Ammon's horn (tissue), 1 donor: Measurements from ENCODE around the gene OR8B8.
"Not testable (repeated sequence)": the region's sequence is repeated elsewhere in the genome, so short reads cannot be mapped to it uniquely, and the experiment has no call there.

Source experiments
- DNase-seq: peaks from one replicate; pipeline ENCODE4 v3.0.0-alpha.2; 2016; ENCODE audit warnings: low spot score

Gene OR8B8

GRCh38 chr11:124445646-124446150 lies at the start of gene OR8B8:
Gene OR8B8, minus strand, starts transcription at chr11:124445696. Its CDS starts 4,611 bp downstream, at chr11:124441085.
- DNase-seq, result no peak

- no peak for DNase-seq
Observed at GRCh38 chr11:124493016-124493655, 47.6 kb upstream of the OR8B8 start.

- no peak for DNase-seq
Observed at GRCh38 chr11:124483422-124483821, 37.9 kb upstream of the OR8B8 start.

- DNase-seq, result no peak
Observed at GRCh38 chr11:124482362-124483147, 37.1 kb upstream of the OR8B8 start.

- DNase-seq, result peak; percentile 29
Observed at GRCh38 chr11:124481365-124482323, 36.1 kb upstream of the OR8B8 start.

- DNase-seq, result no peak
Observed at GRCh38 chr11:124479561-124479960, 34.1 kb upstream of the OR8B8 start.

- no peak for DNase-seq
Observed at GRCh38 chr11:124475265-124475664, 29.8 kb upstream of the OR8B8 start.

GRCh38 chr11:124474779-124475178 lies 29.3 kb upstream of the OR8B8 start:
- DNase-seq, result no peak

GRCh38 chr11:124474079-124474478 lies 28.6 kb upstream of the OR8B8 start:
- no peak for DNase-seq

GRCh38 chr11:124473476-124473875 lies 28.0 kb upstream of the OR8B8 start:
- no peak for DNase-seq

- DNase-seq, result no peak
Observed at GRCh38 chr11:124470561-124471227, 25.2 kb upstream of the OR8B8 start.

- DNase-seq, result peak; percentile 25
Observed at GRCh38 chr11:124467381-124467927, 22.0 kb upstream of the OR8B8 start.

- DNase-seq, result no peak
Observed at GRCh38 chr11:124465368-124465767, 19.9 kb upstream of the OR8B8 start.

- no peak for DNase-seq
Observed at GRCh38 chr11:124463990-124464389, 18.5 kb upstream of the OR8B8 start.

- DNase-seq, result no peak
Observed at GRCh38 chr11:124463324-124463723, 17.8 kb upstream of the OR8B8 start.

- DNase-seq, result no peak
Observed at GRCh38 chr11:124460459-124460858, 15.0 kb upstream of the OR8B8 start.

- DNase-seq, result not testable (repeated sequence)
Observed at GRCh38 chr11:124459379-124459778, 13.9 kb upstream of the OR8B8 start.

GRCh38 chr11:124454552-124454951 lies 9.1 kb upstream of the OR8B8 start:
- no peak for DNase-seq

GRCh38 chr11:124446916-124447315 lies 1.4 kb upstream of the OR8B8 start:
- no peak for DNase-seq

GRCh38 chr11:124442847-124443246 lies 2.6 kb downstream of the OR8B8 start:
- DNase-seq, result no peak

- no peak for DNase-seq
Observed at GRCh38 chr11:124442442-124442841, 3.1 kb downstream of the OR8B8 start.
